GM12875 (cell line): ENCODE measurements around the gene NUBPL.

Experiments used
- H3K4me3 ChIP-seq: one replicate; pipeline ENCODE4 v1.5.1; 2011; ENCODE audit warnings: low read depth, low read length, control low read depth
- TF ChIP-seq, protein P1 (sequence below): IDR thresholded peaks from 2 replicates; pipeline ENCODE4 v1.5.1; 2011; ENCODE audit warnings: low read depth, mild to moderate bottlenecking, control low read depth, inconsistent platforms, low read length, moderate library complexity, borderline replicate concordance; ENCODE audit not compliant: insufficient read depth

Gene NUBPL

DNA sequence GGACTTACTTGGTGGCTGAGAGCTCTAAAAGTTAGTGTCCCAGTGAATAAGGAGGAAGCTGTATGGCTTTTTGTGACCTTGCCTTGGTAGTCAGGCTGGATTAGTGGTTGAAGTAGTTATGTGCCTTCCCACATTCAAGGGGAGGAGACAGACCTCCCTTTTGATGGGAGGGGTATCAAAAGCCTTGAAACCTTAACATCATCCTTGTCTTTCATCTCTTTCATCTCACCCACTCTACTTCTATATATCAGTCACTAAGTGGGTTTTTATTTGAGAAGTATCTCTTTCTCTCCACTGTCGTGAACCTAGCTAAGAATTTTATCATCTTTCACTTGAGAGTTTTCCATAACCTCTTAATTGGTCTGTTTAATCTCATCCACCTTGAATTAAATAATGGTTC lies 15.7 kb downstream of the NUBPL start:
- no peak overlapping the region for H3K4me3 ChIP-seq
- TF ChIP-seq, protein P1, sequence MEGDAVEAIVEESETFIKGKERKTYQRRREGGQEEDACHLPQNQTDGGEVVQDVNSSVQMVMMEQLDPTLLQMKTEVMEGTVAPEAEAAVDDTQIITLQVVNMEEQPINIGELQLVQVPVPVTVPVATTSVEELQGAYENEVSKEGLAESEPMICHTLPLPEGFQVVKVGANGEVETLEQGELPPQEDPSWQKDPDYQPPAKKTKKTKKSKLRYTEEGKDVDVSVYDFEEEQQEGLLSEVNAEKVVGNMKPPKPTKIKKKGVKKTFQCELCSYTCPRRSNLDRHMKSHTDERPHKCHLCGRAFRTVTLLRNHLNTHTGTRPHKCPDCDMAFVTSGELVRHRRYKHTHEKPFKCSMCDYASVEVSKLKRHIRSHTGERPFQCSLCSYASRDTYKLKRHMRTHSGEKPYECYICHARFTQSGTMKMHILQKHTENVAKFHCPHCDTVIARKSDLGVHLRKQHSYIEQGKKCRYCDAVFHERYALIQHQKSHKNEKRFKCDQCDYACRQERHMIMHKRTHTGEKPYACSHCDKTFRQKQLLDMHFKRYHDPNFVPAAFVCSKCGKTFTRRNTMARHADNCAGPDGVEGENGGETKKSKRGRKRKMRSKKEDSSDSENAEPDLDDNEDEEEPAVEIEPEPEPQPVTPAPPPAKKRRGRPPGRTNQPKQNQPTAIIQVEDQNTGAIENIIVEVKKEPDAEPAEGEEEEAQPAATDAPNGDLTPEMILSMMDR: no peak

DNA sequence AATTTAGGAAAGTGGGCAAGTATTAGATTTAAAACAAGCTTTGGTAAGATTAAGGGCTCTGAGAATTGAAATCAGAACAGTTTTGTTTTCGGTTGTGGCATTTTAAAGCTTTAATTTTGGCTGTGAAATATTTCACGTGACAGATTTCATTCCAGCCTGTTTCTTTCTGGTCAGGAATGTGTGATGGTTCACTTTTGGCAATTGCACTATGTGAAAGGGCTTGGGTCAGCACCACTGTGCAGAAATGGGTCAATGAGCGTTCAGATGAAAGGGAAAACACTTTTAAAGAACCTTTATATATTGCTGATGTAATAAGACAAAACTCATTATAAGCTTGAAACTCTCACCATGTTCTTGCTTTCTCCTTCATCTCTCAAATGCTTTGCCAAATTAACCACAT lies 17.1 kb downstream of the NUBPL start:
- TF ChIP-seq, protein P1: no peak
- H3K4me3 ChIP-seq: no peak overlapping the region

DNA sequence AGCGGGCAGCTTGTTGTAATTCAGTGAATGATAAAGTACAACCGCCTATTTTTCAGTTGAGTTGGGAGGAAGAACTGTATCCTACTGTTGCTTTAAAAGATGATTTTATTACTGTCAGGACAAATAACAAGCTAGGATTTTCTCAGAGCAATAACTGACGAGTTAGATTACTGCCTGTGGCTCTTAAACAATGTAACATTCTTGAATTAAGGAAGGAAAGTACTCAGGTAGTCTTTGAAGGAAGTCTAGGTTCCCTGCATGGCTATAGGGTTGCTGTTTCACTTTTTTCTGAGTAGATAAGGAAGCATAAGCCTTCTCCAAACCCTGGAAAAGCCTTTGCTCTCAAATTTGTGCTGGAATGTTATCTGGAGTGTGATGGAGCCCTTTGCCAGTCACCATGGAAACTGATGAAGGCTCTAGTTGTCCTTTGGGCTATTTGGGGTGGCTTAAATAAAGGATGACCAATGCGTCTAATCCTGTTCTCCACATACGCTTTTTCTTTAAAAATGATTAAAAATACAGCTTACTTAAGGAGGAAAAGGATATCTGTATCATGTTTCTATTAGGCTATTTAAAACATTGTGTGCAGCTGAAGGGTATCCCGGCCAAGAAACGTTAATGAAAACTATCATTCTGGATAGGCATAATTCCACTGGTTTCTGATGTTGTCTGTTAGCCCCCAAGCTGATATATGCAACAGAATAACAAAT lies 17.7 kb downstream of the NUBPL start:
- no peak overlapping the region for H3K4me3 ChIP-seq
- TF ChIP-seq, protein P1: no peak

DNA sequence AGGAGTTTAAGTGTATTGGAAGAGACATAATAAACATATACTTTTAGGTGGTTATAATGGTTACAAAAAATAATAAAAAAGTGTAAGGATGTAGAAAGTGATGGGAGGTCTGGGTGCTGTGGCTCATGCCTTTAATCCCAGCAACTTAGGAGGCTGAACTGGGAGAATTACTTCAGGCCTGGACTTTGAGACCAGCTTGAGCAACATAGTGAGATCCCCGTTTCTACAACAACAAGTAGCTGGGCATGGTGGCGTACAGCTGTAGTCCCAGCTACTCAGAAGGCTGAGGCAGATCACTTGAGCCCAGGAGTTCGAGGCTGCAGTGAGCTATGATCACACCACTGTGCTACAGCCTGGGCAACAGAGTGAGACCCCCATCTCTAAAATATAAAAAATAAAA lies 19.0 kb downstream of the NUBPL start:
- TF ChIP-seq, protein P1: no peak
- no peak overlapping the region for H3K4me3 ChIP-seq

DNA sequence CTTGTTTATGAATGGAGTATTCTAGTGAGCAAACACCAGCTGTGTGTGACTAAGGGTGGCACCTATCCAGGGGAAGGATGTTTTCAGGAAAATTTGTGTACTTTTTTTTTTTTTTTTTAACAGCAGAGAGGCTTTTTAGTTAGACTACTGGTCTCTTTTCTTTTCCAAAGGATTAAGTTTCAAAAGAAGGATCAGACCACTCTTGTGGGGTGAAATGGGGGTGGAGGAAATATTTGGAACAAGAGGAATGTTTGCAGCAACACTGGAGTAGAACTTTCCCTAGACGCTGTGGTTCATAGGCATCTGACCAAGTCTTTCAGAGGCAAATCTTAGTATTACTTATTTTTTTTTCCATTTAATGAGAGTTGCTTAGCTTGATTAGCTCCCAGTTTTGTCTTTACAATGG lies 21.1 kb downstream of the NUBPL start:
- no peak overlapping the region for H3K4me3 ChIP-seq
- TF ChIP-seq, protein P1: no peak

DNA sequence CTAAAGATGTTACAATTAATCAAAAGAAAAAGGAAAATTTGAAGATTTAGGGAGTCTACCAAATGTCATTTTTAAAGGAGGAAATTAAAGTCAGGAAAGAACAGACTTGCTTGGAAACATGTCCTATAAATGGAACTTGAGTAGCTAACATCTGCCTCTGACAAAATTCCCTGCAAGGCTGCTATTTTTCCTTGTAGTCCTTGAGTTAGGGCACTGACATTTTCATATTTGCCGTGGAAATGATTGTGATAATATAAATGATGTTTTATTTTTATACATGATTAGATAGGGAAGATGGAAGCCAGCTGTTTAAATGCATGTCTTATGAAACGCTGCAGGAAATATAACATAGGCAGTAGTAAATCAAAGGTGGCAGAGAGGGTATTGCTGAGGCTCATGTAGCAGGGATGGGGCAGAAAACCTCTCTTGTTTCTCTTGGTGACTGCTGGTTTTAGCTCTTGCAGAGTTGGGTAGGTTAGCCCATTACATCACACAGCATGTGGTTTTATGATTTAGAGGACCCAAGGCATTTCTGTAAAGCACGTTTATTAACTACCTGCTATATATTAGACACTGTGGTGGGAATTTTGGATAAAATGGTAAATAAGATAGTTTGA lies 21.7 kb downstream of the NUBPL start:
- no peak overlapping the region for H3K4me3 ChIP-seq
- TF ChIP-seq, protein P1: no peak

DNA sequence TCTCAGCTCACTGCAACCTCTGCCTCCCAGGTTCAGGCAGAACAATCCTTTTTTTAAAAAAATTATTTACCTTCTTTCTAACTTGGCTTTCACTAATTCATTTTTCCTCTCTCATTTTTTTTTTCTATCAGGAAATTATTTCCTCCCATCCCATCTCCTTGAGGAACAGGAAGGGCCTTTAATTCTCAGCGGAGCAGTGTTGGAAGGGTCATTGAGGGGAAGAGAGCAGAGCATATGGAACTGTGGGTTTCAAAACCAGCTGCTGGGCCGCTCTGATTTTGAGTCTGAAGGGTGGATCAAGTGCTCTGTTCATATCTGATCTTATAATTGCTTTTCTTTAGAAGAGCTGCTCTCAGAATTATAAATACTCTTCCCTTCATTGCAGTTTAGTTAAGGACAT lies 29.0 kb downstream of the NUBPL start:
- no peak overlapping the region for H3K4me3 ChIP-seq
- TF ChIP-seq, protein P1: no peak
